Peyer's patch (tissue), 4 donors: ENCODE results near the gene APC.

ENCODE experiments used
- POLR2A ChIP-seq, 2 donors: fragments of 450-650 bp; IDR thresholded peaks; one replicate each; pipeline ENCODE4 v1.5.1; 2017; ENCODE audit warnings: antibody characterized with exemption in 2 of 2, mild to moderate bottlenecking in 2 of 2, moderate library complexity in 2 of 2
- TF ChIP-seq, protein P1 (sequence below), 6 experiments: fragments of 450-650 bp in 4 of 6; fragments of 200-600 bp in 2 of 6; sonication (generic) in 1 of 6; IDR thresholded peaks; one replicate each; pipeline ENCODE4 v1.5.1; 2017 to 2019; ENCODE audit warnings: antibody characterized with exemption in 6 of 6, mild to moderate bottlenecking in 3 of 6, moderate library complexity in 1 of 6

DNA sequence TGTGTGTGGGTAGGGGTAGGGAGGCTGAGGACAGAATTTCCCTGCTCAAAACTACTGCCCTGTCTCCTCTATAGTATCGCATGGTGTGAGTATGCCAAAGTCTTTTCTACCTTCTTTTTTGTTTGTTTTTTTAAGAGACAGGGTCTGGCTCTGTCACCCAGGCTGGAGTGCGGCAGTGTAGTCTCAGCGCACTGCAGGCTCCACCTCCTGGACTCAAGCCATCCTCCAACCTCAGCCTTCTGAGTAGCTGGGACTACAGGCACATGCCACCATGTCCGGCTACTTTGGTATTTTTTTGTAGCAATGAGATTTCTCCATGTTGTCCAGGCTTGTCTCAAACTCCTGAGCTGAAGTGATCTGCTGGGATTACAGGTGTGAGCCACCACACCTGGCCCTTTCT lies 125.9 kb downstream of the APC start:
- TF ChIP-seq POLR2A (IDR thresholded peaks at IDR 0.05): no peak
- TF ChIP-seq, protein P1, sequence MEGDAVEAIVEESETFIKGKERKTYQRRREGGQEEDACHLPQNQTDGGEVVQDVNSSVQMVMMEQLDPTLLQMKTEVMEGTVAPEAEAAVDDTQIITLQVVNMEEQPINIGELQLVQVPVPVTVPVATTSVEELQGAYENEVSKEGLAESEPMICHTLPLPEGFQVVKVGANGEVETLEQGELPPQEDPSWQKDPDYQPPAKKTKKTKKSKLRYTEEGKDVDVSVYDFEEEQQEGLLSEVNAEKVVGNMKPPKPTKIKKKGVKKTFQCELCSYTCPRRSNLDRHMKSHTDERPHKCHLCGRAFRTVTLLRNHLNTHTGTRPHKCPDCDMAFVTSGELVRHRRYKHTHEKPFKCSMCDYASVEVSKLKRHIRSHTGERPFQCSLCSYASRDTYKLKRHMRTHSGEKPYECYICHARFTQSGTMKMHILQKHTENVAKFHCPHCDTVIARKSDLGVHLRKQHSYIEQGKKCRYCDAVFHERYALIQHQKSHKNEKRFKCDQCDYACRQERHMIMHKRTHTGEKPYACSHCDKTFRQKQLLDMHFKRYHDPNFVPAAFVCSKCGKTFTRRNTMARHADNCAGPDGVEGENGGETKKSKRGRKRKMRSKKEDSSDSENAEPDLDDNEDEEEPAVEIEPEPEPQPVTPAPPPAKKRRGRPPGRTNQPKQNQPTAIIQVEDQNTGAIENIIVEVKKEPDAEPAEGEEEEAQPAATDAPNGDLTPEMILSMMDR (IDR thresholded peaks at IDR 0.05): no peak
